PC-3 (cell line): Measurements from ENCODE around the gene HYOU1.

Experiments used
- CTCF ChIP-seq: fragments of 300-600 bp; sonication (generic); conservative IDR thresholded peaks from 2 replicates; pipeline ENCODE4 v1.5.1; 2017; ENCODE audit warnings: antibody characterized with exemption, low read depth, mild to moderate bottlenecking, low read length
- EZH2 ChIP-seq: fragments of 300-600 bp; sonication (generic); IDR thresholded peaks from one replicate; pipeline ENCODE4 v1.6.1; 2017; ENCODE audit warnings: antibody characterized with exemption, mild to moderate bottlenecking, low read length; ENCODE audit not compliant: unreplicated experiment
- EZH2phosphoT487 ChIP-seq: fragments of 300-600 bp; sonication (generic); IDR thresholded peaks from 2 replicates; pipeline ENCODE4 v1.6.1; 2018; ENCODE audit warnings: mild to moderate bottlenecking, antibody characterized with exemption, low read length, borderline replicate concordance

- TF ChIP-seq CTCF, result no peak
- no peak for TF ChIP-seq EZH2
- TF ChIP-seq EZH2phosphoT487, result no peak
These were observed 10.6 kb upstream of the HYOU1 start, which contains the start of gene VPS11 for GRCh38 chr11:119067371-119068222.
